Measurements from ENCODE around the gene GHR.

DNA sequence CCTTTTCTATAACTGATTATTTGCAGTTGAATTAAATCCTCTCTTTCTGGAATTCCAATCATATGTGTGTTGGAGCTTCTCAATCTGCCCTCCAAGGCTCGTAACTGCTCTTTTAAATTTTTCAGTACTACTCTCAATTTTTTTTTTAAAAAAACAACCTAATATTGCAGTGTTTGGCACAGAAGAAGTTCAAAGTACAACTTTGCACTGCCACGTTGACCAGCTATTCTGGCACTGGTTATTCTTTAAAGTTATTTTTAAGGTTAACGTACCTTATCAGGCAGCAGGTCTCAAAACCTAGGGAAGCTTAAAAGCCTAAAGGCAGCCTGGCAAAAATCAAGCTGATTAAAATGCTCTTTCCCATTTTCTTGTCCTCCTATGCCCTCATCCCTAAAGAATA, 120.5 kb downstream of the GHR start:
- TF ChIP-seq POLR2A (IDR thresholded peaks at IDR 0.05) (no peak), CTCF (IDR thresholded peaks at IDR 0.05) (no peak)
